Measurements from ENCODE around the gene AK2. TPM values are rescaled to one million over a fixed set of nuclear protein-coding genes. Genes with fewer than 3 reads are reported as not detected.

Gene AK2
- total RNA-seq, 1 donor from 2014 or later, result 159 TPM

Other genes with a start within 250 kb of the AK2 start
- 125 TPM for gene YARS1, start 219.5 kb downstream of the AK2 start, total RNA-seq
- 25.0 TPM for gene S100PBP, start 219.2 kb downstream of the AK2 start, total RNA-seq
- 0.96 TPM for gene FNDC5, start 166.0 kb downstream of the AK2 start, total RNA-seq
- gene HPCA, start 150.4 kb downstream of the AK2 start, total RNA-seq, result not detected
- 26.8 TPM for gene TMEM54, start 135.5 kb downstream of the AK2 start, total RNA-seq
- gene RNF19B, start 72.1 kb downstream of the AK2 start, total RNA-seq, result 23.5 TPM
- 2.1 TPM for gene AZIN2, start 44.3 kb upstream of the AK2 start, total RNA-seq
- 4.4 TPM for gene TRIM62, start 145.2 kb upstream of the AK2 start, total RNA-seq
- 29.6 TPM for gene ZNF362, start 219.6 kb upstream of the AK2 start, total RNA-seq